Right lung (tissue), 5 donors: ENCODE results near the gene CFTR. TPM values are rescaled to one million over a fixed set of nuclear protein-coding genes. Genes with fewer than 3 reads are reported as not detected.
"Not testable (repeated sequence)": the region's sequence is repeated elsewhere in the genome, so short reads cannot be mapped to it uniquely, and the experiment has no call there.

Experiments used
- DNase-seq, 2 donors: peaks; one replicate each; pipeline ENCODE4 v3.0.0-alpha.2; 2013
- polyA plus RNA-seq, 5 donors: library from polyadenylated mRNA; unstranded; fragments of 120-200 nt; gene quantifications; one replicate each; pipeline versions ENCODE4 v1.2.1 to v1.2.3, GENCODE V29; 2013; ENCODE audit warnings: inconsistent platforms in 1 of 5, low replicate concordance in 1 of 5; ENCODE audit not compliant: insufficient read length in 5 of 5, insufficient read depth in 1 of 5

The CFTR gene
- polyA plus RNA-seq, 5 donors: 24.8 to 41.6 (median 35.0) TPM

DNA sequence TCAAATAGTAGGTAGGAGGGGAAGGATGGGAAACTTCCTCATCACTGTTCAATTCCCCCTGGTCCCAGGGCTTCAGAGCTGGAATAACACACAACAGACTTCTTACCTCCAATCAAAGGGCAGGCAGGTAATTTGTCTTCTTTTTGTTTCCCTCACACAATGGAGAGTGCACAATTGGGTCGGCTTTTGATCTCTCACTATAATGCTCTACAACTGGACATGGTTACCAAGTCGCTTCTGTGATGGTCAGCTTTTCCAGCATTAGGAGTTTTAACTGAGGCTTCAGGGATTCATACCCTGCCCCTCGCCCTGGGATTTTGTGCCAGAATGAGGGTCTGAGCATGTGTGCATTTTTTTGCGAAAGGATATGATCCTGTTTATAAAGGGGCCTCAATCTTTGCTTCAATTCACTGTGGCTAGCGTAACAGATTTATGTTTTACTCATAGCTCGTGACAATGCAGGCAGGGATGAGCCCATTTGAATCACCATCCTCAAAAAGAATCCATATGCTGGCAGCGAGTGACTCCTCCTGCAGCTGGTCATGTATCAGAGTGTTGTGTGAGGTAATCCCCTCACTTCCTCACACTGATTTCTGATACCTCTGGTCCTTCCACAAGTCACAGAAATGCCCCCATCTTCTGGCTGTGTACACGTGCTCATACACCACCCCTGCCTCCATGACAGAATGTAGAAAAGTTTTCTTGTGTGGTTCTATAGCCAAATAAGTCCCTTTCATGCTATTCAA lies 203.8 kb downstream of the CFTR start:
- no peak for DNase-seq

DNA sequence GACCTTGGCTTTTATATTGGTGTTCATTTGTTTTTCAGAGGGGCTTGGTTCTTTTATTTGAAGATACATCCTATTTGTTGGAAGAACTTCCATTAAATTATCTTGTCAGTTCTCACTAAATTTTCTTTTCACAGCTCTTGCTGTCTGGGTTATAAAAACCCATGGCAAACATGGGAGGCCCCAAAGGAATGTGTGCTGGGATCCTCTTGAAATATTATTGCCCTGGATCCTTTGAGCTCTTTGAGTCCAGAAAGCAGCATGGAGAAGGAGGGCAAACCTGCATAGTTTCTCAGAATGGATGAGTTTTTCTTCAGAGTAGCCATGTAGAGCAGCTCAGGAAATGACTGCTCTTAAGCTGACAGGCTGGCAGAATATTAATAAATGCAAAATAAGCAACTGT lies 206.0 kb downstream of the CFTR start:
- no peak for DNase-seq

DNA sequence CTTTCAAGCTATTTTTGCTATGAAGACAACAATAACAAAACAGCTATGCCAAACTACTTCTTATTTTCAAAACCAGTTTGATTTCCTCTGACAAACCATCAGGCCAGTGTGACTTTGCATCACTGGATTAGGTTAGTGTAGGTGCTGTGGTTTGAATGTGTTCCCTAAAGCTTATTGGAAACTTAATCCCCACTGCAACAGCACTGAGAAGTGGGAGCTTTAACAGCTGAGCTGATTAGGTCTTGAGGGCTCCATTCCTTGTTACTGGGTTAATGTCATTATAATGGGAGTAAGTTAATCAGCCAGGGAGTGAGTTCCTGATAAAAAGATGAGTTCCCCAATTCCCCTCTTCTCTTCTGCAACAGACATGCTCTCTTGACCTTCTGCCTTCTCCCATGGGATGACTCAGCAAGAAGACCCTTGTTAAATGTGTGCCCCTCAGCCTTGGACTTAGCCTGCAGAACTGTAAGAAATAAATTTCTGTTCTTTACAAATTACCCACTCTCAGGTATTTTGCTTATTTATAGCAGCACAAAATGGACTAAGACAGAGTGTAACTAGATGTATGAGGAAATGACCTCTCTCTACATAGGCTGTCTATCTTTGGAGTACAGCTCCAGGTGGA lies 206.6 kb downstream of the CFTR start:
- DNase-seq: no peak

DNA sequence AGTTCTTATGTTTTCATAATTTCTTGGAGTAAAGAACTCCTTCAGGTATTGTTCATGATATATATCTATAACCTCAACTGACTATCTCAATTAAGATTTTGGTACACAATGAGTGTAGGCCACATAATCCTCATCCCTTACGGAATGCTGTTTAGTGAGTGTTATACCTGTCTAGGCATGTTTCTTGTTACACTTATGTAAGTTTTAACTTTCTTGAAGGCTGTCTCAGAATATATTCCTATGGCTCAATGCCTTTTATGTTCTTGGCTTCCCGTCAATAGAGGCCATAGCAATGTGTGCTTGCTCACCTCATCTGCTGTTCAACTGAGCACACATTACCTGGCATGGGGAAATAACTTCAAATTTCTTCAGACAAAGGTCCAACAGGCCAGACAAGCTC lies 208.3 kb downstream of the CFTR start:
- no peak for DNase-seq

DNA sequence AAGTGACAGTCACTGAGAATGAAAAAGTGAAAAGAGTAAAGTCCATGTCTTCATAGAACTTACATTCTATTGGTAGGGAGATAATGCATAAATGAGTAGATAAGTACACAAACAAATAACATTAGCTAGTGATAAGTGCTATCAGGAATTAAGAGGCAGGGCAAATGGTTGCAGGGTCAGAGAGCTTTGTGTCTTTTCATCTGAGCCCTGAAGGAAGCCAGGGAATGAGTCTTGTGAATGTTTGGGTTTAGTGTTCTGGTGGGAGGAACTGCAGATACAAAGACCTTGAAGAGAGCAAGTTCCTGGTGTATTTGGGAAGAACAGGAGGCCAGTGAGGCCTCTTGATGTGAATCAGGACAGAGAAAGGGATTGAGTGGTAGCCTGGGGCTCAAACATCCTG lies 209.6 kb downstream of the CFTR start:
- no peak for DNase-seq

DNA sequence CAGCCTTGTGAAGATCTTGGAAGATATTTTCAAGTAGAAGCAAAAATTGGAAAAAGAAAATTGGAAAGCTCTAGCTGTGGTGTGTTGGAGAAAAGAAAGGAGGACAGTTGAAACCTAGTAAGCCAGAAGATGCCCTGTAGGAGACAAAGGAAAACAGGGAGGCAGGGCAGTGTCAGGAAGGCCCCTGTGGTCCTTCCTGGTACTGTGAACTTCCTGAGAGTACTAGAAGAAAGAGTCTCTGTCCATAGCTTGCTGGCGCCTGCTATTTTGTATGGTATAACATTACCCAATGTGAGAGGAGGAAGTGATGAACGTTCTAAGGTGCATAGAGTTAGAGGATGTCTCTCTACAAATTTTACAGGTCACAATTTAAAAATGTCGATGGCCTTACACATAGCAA lies 210.3 kb downstream of the CFTR start:
- DNase-seq: no peak

DNA sequence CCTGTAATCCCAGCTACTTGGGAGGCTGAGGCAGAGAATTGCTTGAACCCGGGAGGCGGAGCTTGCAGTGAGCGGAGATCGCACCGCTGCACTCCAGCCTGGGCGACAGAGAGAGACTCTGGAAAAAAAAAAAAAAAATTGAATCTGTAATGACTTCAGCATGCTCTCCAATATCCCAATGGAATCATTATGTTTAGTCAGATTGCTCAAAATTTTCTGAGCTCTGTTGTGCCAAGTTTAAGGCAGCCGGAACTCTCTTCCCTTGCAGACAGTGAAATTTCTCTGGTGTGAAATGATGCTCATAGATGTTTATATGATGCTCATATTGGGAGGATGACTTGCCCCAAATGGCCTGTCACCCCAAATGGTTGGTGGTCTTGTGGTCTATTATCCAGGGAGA lies 212.5 kb downstream of the CFTR start:
- no peak for DNase-seq

DNA sequence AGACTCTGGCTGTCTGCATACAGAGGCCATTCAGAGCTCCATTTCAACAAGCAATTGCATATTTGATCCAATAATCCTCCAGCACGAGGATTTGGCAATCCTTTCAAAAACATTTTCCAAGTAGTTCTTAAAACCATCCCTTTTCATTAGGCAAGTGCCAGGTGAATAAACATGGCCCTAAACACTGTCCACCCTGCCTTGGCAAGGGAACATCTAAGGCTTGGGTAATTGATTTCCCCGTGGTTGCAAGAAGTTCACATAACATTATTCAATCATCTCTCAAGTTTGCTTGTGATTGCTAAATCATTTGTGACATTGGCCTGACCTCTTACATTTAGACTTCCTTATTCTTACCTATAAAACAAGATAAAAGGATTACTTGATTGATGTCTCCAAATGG lies 218.2 kb downstream of the CFTR start:
- DNase-seq: no peak

DNA sequence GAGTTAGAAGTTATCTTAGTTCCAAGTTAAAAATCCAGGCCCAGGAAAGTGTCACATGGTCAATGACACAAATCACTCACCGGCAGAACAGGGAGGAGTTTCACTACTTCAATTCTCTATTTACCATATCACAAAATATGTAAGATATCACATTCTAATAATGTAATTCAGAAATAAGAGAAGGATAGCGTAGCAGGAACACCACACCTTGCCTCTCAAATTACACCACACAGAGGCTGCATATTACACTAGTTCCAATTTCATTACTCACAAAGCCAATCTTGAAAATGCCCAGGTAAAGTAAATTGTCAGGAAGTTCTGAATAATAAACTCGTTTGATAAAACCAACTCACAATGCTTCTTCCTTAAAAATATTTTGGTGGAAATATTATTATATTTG lies 224.2 kb downstream of the CFTR start:
- DNase-seq: no peak

DNA sequence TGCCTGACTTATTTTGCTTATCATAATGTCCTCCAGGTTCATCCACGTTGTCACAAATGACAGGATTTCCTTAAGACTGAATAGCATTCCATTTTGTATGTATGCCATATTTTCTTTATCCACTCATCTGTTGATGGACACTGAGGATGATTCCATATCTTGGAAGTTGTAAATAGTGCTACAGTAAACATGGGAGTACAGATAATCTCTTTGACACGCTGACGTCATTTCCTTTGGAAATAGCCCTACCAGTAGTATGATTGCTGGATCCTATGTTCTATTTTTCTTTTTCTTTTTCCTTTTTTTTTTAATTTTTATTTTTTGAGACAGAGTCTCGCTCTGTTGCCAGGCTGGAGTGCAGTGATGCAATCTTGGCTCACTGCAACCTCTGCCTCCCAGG lies 225.8 kb downstream of the CFTR start:
- DNase-seq: no peak

DNA sequence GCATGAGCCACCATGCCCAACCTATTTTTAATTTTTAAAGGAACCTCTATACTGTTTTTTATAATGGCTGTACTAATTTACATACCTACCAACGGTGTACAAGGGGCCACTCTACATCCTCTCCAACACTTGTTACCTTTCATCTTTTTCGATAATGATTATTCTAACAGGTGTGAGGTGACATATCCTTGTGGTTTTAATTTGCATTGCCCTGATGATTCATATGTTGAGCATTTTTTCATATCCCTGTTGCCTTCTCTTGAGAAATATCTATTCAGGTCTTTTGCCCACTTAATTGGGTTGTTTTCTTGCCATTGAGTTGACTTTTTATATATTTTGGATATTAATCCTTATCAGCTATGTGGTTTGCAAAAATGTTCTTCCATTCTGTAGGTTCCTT lies 226.4 kb downstream of the CFTR start:
- no peak for DNase-seq

DNA sequence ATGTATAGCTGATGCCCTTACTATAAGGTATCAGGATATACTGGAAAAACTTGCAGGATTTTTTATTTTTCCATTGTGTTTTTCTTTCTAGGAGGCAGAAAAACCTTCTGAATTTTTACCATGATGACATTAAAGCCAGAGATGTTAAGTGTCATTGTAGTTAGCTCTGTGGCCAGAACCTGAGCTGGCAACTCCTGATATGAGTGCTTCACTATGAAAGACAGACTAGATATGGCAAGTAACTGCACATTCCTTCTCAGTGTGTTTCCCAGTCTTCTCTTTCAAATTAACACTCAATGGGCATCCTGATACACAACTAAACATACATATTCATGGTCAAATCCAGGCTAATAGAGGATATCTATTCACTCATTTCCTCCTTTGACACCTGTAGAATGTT lies 227.3 kb downstream of the CFTR start:
- no peak for DNase-seq

DNA sequence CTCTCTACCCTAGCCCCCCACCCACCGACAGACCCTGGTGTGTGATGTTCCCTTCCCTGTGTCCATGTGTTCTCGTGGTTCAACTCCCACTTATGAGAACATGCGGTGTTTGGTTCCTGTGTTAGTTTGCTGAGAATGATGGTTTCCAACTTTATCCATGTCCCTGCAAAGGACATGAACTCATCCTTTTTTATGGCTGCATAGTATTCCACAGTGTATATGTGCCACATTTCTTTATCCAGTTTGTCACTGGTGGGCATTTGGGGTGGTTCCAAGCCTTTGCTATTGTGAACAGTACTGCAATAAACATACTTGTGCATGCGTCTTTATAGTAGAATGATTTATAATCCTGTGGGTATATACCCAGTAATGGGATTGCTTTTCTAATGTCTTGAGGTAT lies 228.3 kb downstream of the CFTR start:
- DNase-seq: not testable (repeated sequence)

DNA sequence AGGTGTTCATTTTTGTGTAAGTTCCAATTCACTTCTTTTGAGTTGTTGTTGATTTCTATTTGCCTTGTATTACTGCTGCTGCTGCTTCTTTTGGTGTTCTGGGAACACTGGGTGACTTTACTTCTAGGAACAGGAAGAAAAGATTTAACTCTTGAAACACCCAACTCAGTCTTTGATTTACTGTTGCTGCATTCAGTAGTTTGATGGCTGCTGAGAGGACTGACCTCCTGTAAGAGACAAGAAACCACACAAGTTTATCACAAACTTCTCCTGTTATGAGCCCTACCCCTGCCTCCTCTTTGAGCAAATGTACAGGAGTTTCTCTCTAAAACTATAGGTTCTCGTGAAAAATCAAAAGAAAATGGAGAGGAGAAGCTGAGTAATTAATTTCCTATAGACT lies 231.7 kb downstream of the CFTR start:
- DNase-seq: no peak

DNA sequence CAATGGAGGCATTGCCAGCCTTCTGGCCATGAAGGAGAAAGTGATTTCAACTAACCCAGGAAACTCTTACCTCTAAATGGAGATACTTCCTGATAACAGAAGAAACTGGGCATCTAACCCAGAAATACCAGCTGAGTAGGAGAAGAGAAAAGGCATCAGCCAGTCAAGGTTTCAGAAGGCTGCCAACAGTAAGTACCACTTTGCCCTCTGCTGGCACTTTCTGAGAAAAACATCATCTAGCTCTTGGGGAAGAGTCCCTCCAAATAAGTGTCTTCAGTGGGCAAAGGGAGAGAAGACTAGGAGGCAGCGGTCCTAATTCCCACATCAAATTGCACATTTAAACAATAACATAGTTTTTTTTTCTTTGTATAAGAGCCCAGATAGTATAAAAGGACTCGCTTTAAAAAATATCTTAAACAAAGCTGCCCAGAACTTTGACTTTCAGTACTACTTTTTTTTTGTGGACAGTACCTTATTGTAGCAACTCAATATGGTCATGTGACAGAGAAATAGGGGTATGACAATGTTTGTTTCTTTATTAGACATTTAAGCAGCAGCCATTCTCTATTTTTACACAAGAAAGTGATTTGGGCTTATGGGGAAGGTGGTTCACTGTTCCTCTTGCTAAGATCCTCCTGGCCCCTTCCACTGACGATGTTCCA lies 236.1 kb downstream of the CFTR start:
- peak; percentile 42 to 45 for DNase-seq

DNA sequence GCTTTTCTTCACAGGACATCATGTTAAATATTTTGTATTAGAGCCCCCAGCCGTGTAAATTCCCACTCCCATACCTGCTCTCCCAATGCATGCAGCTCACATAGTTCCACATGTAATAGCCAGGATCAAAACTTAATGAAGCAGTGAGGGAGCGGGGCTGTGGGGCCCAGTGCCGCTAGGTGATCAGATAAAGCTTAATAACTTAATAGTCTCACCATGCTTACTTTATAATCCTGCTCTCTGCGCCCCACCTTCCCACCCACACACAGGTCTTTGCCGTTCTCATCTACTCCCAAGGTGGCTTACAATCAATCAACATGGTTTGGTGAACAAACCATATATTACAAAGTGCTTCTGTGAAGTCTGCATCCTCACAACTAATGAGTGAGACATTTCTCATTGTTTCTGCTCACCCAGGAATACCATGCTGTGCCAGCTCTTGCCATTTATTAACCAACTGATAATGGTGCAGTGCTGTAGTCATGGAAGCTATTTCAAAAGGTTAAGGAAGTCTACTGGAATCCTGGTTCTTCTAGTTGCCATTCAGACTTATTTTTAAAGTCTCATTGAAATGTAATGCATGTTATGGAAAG lies 237.0 kb downstream of the CFTR start:
- no peak for DNase-seq

DNA sequence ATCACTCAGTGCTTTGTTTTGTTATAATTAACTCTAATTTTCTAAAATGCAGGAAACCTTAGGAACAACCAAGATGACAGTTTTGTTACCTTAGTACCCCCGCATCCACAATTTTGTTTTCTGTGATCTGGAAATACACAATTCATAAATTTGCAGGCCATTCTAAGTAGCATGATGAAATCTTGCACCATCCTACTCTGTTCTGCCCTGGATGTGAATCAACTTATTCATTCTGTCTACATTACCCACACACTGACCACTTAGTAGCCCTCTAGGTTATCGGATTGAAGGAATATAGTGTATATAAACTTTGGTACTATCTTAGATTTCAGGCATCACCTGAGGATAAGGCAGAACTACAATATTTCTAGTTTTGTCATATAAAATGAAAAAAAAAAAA lies 237.5 kb downstream of the CFTR start:
- DNase-seq: no peak

Other genes with a start within 250 kb of the CFTR start
- gene WNT2, start 157.0 kb upstream of the CFTR start, polyA plus RNA-seq: 100 to 1,000 TPM; 138 to 163 (median 140) TPM
- 1 to 10 TPM in 1 of 5 donors, under 1 TPM in 4; 0.80 to 1.5 (median 0.96) TPM for gene ASZ1, start 52.5 kb upstream of the CFTR start, polyA plus RNA-seq